ENCODE data around the gene PPP2R1A. TPM values are rescaled to one million over a fixed set of nuclear protein-coding genes. Genes with fewer than 3 reads are reported as not detected.

PPP2R1A gene
- total RNA-seq, 1 donor from 2014 or later = 422 TPM

DNA sequence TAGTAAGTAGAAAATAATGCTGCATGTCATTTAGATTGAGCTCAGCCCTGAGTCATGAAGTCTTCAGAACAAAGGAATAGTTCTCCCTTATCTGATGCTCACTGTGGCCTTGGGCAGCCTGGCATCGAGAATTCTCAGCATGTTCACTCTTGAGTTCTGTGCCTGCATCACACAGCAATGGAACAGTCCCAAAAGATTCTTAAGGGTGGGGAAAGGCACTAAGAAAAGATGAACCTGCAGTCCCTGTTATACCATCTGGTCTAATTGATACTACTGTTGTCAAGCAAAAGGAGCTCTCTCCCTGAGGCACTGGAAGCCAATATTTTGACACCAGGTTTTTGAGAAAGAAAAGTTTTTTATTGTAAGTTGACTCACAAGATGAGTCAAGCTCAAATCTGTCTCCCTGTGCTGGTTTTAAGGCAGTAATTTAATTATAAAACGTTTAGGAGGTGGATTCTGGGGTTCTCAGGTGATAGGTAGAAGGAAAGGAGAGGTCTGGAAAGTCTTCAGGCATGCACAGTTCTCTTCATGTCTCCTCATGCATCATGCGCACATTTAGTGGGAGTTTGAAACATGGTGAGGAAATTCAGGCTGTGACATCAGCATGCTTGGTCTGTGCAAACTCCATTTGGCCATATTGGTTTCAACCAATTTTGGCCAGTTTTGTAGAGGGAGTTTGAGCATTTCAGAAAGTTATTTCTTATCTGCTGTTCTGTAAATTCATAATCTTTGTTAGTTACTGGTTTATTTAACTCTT lies 41.5 kb downstream of the PPP2R1A start:
- Mint-ChIP-seq H3K4me1 (no peaks in the 10 kb centered on the region), H3K9me3 (no peaks in the 10 kb centered on the region), H3K36me3 (ENCODE audit: low read depth) (peaks cover 17% of the 10 kb centered on the region), H3K4me3 (no peak overlapping the region), H3K27me3 (ENCODE audit: low read depth) (no peaks in the 10 kb centered on the region), H3K27ac (ENCODE audit: unreplicated experiment) (no peak overlapping the region)
- TF ChIP-seq CTCF (conservative IDR thresholded peaks at IDR 0.05) = no peak
- no peak for DNase-seq (ENCODE audit: low read depth, low spot score)

DNA sequence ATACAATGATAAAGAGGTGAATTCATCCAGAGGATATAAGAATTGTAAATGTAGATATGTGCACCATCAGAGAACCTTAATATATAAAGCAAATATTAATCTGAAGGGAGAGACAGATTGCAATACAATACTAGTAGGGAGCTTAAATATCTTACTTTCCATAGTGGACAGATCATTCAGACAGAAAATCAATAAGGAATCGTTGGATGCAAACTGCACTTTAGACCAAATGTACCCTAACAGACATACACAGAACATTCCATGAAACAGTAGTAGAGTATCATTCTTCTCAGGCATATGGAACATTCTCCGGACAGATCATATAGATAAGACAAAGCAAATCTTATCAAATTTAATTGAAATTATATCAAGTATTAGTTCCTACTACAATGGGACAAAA lies 44.6 kb downstream of the PPP2R1A start:
- Mint-ChIP-seq H3K9me3 (no peaks in the 10 kb centered on the region), H3K27ac (ENCODE audit: unreplicated experiment) (no peak overlapping the region), H3K27me3 (ENCODE audit: low read depth) (peaks cover 6% of the 10 kb centered on the region), H3K4me1 (no peaks in the 10 kb centered on the region), H3K36me3 (ENCODE audit: low read depth) (no peaks in the 10 kb centered on the region), H3K4me3 (no peak overlapping the region)
- no peak for DNase-seq (ENCODE audit: low read depth, low spot score)
- no peak for TF ChIP-seq CTCF (conservative IDR thresholded peaks at IDR 0.05)

- Mint-ChIP-seq H3K4me3 (no peak overlapping the region), H3K4me1 (no peaks in the 10 kb centered on the region), H3K9me3 (no peaks in the 10 kb centered on the region), H3K27me3 (ENCODE audit: low read depth) (peaks cover 6% of the 10 kb centered on the region), H3K36me3 (ENCODE audit: low read depth) (no peaks in the 10 kb centered on the region), H3K27ac (ENCODE audit: unreplicated experiment) (no peak overlapping the region)
- no peak for DNase-seq (ENCODE audit: low read depth, low spot score)
- TF ChIP-seq CTCF (conservative IDR thresholded peaks at IDR 0.05) = no peak
Measured at GRCh38 chr19:52237197-52237596, 47.3 kb downstream of the PPP2R1A start.

GRCh38 chr19:52237771-52238400 lies 48.0 kb downstream of the PPP2R1A start:
- peaks cover 6% of the 10 kb centered on the region for H3K27me3 Mint-ChIP-seq (ENCODE audit: low read depth)
- no peaks in the 10 kb centered on the region for H3K36me3 Mint-ChIP-seq (ENCODE audit: low read depth)
- no peaks in the 10 kb centered on the region for H3K4me1 Mint-ChIP-seq
- TF ChIP-seq CTCF (conservative IDR thresholded peaks at IDR 0.05) = peak; percentile 94
- peak; percentile 50 for DNase-seq (ENCODE audit: low read depth, low spot score)
- no peaks in the 10 kb centered on the region for H3K9me3 Mint-ChIP-seq
- H3K4me3 Mint-ChIP-seq = no peak overlapping the region
- H3K27ac Mint-ChIP-seq (ENCODE audit: unreplicated experiment) = no peak overlapping the region

DNA sequence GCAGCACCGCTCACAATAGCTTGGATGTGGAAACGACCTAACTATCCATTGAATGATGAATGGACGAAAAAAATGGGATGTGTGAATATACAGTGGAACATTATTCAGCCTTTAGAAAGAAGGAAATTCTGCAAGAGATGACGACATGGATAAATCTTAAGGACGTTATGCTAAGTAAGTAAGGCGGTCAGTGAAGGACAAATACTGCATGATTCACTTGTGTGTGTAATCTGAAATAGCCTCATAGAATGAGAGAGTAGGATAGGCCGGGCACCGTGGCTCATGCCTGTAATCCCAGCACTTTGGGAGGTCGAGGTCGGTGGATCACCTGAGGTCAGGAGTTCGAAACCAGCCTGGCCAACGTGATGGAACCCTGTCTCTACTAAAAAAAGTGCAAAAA lies 54.2 kb downstream of the PPP2R1A start:
- no peak for TF ChIP-seq CTCF (conservative IDR thresholded peaks at IDR 0.05)
- Mint-ChIP-seq H3K27me3 (ENCODE audit: low read depth) (no peaks in the 10 kb centered on the region), H3K4me1 (no peaks in the 10 kb centered on the region), H3K36me3 (ENCODE audit: low read depth) (no peaks in the 10 kb centered on the region), H3K9me3 (no peaks in the 10 kb centered on the region), H3K27ac (ENCODE audit: unreplicated experiment) (no peak overlapping the region), H3K4me3 (no peak overlapping the region)
- no peak for DNase-seq (ENCODE audit: low read depth, low spot score)

All from neural crest cell (in vitro differentiated cells).